Type B pancreatic cell (in vitro differentiated cells): ENCODE measurements around the gene CARD14. TPM values are rescaled to one million over a fixed set of nuclear protein-coding genes. Genes with fewer than 3 reads are reported as not detected.

Experiments
- DNase-seq: peaks from one replicate; pipeline ENCODE4 v3.0.0; 2021; ENCODE audit warnings: mixed read lengths; ENCODE audit not compliant: unreplicated experiment; ENCODE audit errors: extremely low spot score
- H3K27ac Mint-ChIP-seq: 2 replicates; pipeline ENCODE4 v1.8.0; 2021; ENCODE audit warnings: mild to moderate bottlenecking, mixed read lengths
- H3K27me3 Mint-ChIP-seq: 2 replicates; pipeline ENCODE4 v1.8.0; 2021; ENCODE audit warnings: mixed read lengths
- H3K36me3 Mint-ChIP-seq: 2 replicates; pipeline ENCODE4 v1.8.0; 2021; ENCODE audit warnings: mixed read lengths
- H3K4me1 Mint-ChIP-seq: one replicate; pipeline ENCODE4 v1.8.0; 2021; ENCODE audit warnings: mixed read lengths; ENCODE audit not compliant: unreplicated experiment
- H3K4me3 Mint-ChIP-seq: 2 replicates; pipeline ENCODE4 v1.8.0; 2021; ENCODE audit warnings: mild to moderate bottlenecking, mixed read lengths
- H3K9me3 Mint-ChIP-seq: 2 replicates; pipeline ENCODE4 v1.8.0; 2021; ENCODE audit warnings: mixed read lengths
- CTCF ChIP-seq: fragments of 200-600 bp; sonication (generic); conservative IDR thresholded peaks from 2 replicates; pipeline ENCODE4 v1.5.0; 2021; ENCODE audit warnings: antibody characterized with exemption, mild to moderate bottlenecking
- total RNA-seq: library from RNA; stranded (reverse); gene quantifications from 2 replicates; pipeline ENCODE4 v1.2.1, GENCODE V29; 2021; ENCODE audit warnings: low replicate concordance

Gene CARD14
- total RNA-seq, 1 donor from 2014 or later, result 1.9 TPM

GRCh38 chr17:80247561-80247960 lies 77.7 kb downstream of the CARD14 start:
- Mint-ChIP-seq H3K4me1 (no peaks in the 10 kb centered on the region), H3K36me3 (peaks cover 4% of the 10 kb centered on the region), H3K27me3 (no peaks in the 10 kb centered on the region), H3K4me3 (no peak overlapping the region), H3K27ac (no peak overlapping the region), H3K9me3 (no peaks in the 10 kb centered on the region)
- DNase-seq, result no peak
- TF ChIP-seq CTCF, result no peak

- Mint-ChIP-seq H3K27me3 (no peaks in the 10 kb centered on the region), H3K27ac (no peak overlapping the region), H3K9me3 (no peaks in the 10 kb centered on the region), H3K4me1 (no peaks in the 10 kb centered on the region), H3K4me3 (no peak overlapping the region), H3K36me3 (peaks cover 4% of the 10 kb centered on the region)
- no peak for DNase-seq
- TF ChIP-seq CTCF, result no peak
Observed at GRCh38 chr17:80248001-80248893, 78.4 kb downstream of the CARD14 start.

- Mint-ChIP-seq H3K9me3 (no peaks in the 10 kb centered on the region), H3K4me1 (no peaks in the 10 kb centered on the region), H3K4me3 (no peak overlapping the region), H3K36me3 (peaks cover 4% of the 10 kb centered on the region), H3K27ac (no peak overlapping the region), H3K27me3 (no peaks in the 10 kb centered on the region)
- TF ChIP-seq CTCF, result no peak
- DNase-seq, result no peak
Observed at GRCh38 chr17:80248894-80249710, 79.3 kb downstream of the CARD14 start.

GRCh38 chr17:80251966-80252365 lies 82.1 kb downstream of the CARD14 start:
- Mint-ChIP-seq H3K4me3 (no peak overlapping the region), H3K4me1 (no peaks in the 10 kb centered on the region), H3K9me3 (no peaks in the 10 kb centered on the region), H3K27ac (peak overlapping the region; percentile 50), H3K27me3 (no peaks in the 10 kb centered on the region), H3K36me3 (no peaks in the 10 kb centered on the region)
- DNase-seq, result no peak
- no peak for TF ChIP-seq CTCF

GRCh38 chr17:80252871-80253270 lies 83.0 kb downstream of the CARD14 start:
- no peaks in the 10 kb centered on the region for H3K4me1 Mint-ChIP-seq
- peak; percentile 59 for TF ChIP-seq CTCF
- no peak for DNase-seq
- H3K27me3 Mint-ChIP-seq, result no peaks in the 10 kb centered on the region
- H3K36me3 Mint-ChIP-seq, result no peaks in the 10 kb centered on the region
- no peak overlapping the region for H3K4me3 Mint-ChIP-seq
- no peaks in the 10 kb centered on the region for H3K9me3 Mint-ChIP-seq
- H3K27ac Mint-ChIP-seq, result no peak overlapping the region
